Adrenal gland (tissue), 12 donors: ENCODE measurements around the gene STRADA. TPM values are rescaled to one million over a fixed set of nuclear protein-coding genes. Genes with fewer than 3 reads are reported as not detected.
A peak's percentile ranks its signal among the peaks of the same experiment; 100 is the strongest.

Source experiments
- DNase-seq, 7 donors: peaks; one replicate each; pipeline ENCODE4 v3.0.0-alpha.2; 2019 to 2020
- H3K27ac ChIP-seq, 5 donors: fragments of 200-600 bp; sonication (generic) in 4 of 5; 1 replicate in 3 of 5; 2 replicates in 2 of 5; pipeline versions ENCODE4 v1.5.1 to v1.8.0; 2016 to 2020; ENCODE audit warnings: mild to moderate bottlenecking in 1 of 5
- H3K27me3 ChIP-seq: fragments of 200-600 bp; 2 replicates; pipeline ENCODE4 v1.8.0; 2021
- H3K36me3 ChIP-seq, 2 donors: fragments of 200-600 bp; replicated peaks in 1 of 2; 1 replicate in 1 of 2; 2 replicates in 1 of 2; pipeline versions ENCODE4 v1.5.1 to v1.8.0; 2018 to 2022
- H3K4me1 ChIP-seq, 2 donors: fragments of 200-600 bp; replicated peaks in 1 of 2; 1 replicate in 1 of 2; 2 replicates in 1 of 2; pipeline versions ENCODE4 v1.5.1 to v1.8.0; 2018 to 2021
- H3K4me3 ChIP-seq, 4 donors: fragments of 200-600 bp; sonication (generic) in 3 of 4; one replicate each; pipeline ENCODE4 v1.5.1; 2016 to 2018
- H3K9me3 ChIP-seq, 3 donors: fragments of 200-600 bp; sonication (generic) in 1 of 3; replicated peaks in 1 of 3; 1 replicate in 2 of 3; 2 replicates in 1 of 3; pipeline versions ENCODE4 v1.5.1 to v1.8.0; 2016 to 2021
- POLR2A ChIP-seq, 2 donors: fragments of 450-650 bp; IDR thresholded peaks; one replicate each; pipeline ENCODE4 v1.6.1; 2017; ENCODE audit warnings: antibody characterized with exemption in 2 of 2, mild to moderate bottlenecking in 2 of 2, moderate library complexity in 1 of 2
- WGBS, 4 donors: extraction: QIAGEN DNeasy Blood & Tissue Kit in 2 of 4; methylation state at CpG; one replicate each; pipeline versions ENCODE4 v1.1.5 to v1.1.7; 2013 to 2017; 5-methylcytosine and 5-hydroxymethylcytosine counted together
- intact Hi-C, 2 donors: fragments of 100-400 bp; cut with DNase I; formaldehyde crosslinking; loops; one replicate each; pipeline versions ENCODE4 v1.14.1 to v1.15.0; 2022 to 2023
- polyA plus RNA-seq, 3 donors: library from polyadenylated mRNA; stranded (reverse); fragments of 200-250 nt in 2 of 3; fragments of 350-450 nt in 1 of 3; fragmentation: Illumina TruSeq in 1 of 3; extraction: RNeasy Lipid Tissue Mini Kit (QIAGEN cat#74804) in 1 of 3; gene quantifications; one replicate each; pipeline ENCODE4 v1.2.3, GENCODE V29; 2013 to 2014
- total RNA-seq, 9 donors: library from RNA; depleted of rRNA in 4 of 9; stranded (reverse); fragments of >200 nt in 4 of 9; fragments of 120-200 nt in 1 of 9; fragmentation: NEBNext Ultra II Directional in 1 of 9; extraction: Animal tissue kit (Norgen Biotek cat#: 25700) in 1 of 9; gene quantifications; one replicate each; pipeline versions ENCODE4 v1.1.0 to v1.2.4, GENCODE V29; 2013 to 2023
- TF ChIP-seq, protein P1 (sequence below), 6 experiments: fragments of 450-650 bp in 4 of 6; fragments of 200-600 bp in 2 of 6; sonication (generic) in 1 of 6; IDR thresholded peaks; 1 replicate in 5 of 6; 2 replicates in 1 of 6; pipeline versions ENCODE4 v1.5.1 to v1.8.0; 2016 to 2021; ENCODE audit warnings: antibody characterized with exemption in 6 of 6, mild to moderate bottlenecking in 2 of 6, moderate library complexity in 1 of 6
- donor health status: healthy with polysubstance abuse.
- donor health status: Bipolar disorder and iron deficiency.
- donor health status: DM: yes; HTN: yes; CAD: no.
- donor health status: DM: no; HTN: no; CAD: no.
- donor health status: DM: no; HTN: no; CAD: no.
- donor health status: DM: yes; HTN: yes; CAD: no.

STRADA gene
- total and polyA plus RNA-seq, 12 donors: 16.7 to 91.1 (median 37.5) TPM

DNA sequence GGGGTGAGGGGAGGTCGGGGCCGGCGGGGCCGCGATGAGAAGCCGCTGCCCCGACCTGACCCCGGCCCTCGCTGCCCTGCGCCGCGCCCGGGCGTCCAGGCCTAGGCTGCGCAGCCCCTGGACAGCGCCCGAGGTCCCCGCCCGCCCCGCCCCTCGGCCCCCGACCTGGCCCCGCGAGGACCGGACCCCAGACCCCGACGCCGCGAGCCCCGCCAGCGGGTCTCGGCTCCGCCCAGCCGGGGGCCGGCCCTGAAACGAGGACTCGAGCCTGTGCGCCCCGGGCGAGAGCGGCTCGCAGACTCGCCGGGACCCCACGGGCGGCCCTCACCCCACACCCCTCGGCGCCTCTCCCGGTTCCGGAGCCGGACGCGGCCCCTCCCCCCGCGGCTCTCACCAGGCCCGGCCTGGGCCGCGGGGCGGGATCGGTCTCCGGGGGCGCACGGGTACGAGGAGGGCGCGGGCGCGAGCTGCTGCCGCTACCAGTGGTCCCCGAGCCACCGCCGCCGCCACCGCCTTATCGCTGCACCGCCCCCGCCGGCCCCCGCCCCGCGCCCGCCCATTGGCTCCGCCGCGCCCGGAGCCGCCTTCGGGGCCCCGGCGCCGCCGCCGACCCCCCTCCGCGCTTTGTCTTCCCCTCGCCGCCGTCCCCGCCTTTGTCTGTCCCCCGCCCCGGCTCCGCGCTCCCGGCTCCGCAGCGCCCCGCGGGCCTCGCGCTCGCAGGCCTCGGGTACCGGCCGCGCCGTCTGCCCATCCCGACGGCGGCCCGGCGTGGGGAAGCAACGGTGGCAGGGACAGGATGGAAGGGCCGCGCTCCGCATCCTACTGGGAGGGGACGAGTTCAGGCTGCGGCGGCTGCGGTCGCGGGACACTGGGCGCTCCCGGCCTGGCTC lies 41.7 kb downstream of the STRADA start, which contains the start of gene LIMD2:
TSS of gene LIMD2 (minus strand) at position 488 of the 890 bp plus-strand sequence. CDS start 827 bp downstream, outside the sequence.
- H3K9me3 ChIP-seq: no peaks in the 10 kb centered on the region
- peaks cover 10 to 15% of the 10 kb centered on the region in 2 donors for H3K4me1 ChIP-seq
- no peaks in the 10 kb centered on the region for H3K27me3 ChIP-seq
- peak within 1 kb of the TSS in 4 of 5 donors; percentile 47 to 84 (median 64) for H3K27ac ChIP-seq
- H3K4me3 ChIP-seq: peak within 1 kb of the TSS in 2 of 4 donors; percentile 28 to 91
- intact Hi-C loops: loop anchor here (5.0 to 10.0 kb wide), 2 partner anchors 75 to 78 kb away; partner anchors contain the start of gene MAP3K3 (in 2 of the 2)
- WGBS, 4 donors: 1% methylated on average over 68 to 132 of the region's 133 CpGs; no CpG with 5 or more reads in 2 of the 4 donors
- TF ChIP-seq, protein P1, sequence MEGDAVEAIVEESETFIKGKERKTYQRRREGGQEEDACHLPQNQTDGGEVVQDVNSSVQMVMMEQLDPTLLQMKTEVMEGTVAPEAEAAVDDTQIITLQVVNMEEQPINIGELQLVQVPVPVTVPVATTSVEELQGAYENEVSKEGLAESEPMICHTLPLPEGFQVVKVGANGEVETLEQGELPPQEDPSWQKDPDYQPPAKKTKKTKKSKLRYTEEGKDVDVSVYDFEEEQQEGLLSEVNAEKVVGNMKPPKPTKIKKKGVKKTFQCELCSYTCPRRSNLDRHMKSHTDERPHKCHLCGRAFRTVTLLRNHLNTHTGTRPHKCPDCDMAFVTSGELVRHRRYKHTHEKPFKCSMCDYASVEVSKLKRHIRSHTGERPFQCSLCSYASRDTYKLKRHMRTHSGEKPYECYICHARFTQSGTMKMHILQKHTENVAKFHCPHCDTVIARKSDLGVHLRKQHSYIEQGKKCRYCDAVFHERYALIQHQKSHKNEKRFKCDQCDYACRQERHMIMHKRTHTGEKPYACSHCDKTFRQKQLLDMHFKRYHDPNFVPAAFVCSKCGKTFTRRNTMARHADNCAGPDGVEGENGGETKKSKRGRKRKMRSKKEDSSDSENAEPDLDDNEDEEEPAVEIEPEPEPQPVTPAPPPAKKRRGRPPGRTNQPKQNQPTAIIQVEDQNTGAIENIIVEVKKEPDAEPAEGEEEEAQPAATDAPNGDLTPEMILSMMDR (IDR thresholded peaks at IDR 0.05): no peak
- TF ChIP-seq POLR2A (IDR thresholded peaks at IDR 0.05): no peak
- peaks cover 0 to 20% of the 10 kb centered on the region in 2 donors for H3K36me3 ChIP-seq
- peak; percentile 39 to 72 (median 59) for DNase-seq

DNA sequence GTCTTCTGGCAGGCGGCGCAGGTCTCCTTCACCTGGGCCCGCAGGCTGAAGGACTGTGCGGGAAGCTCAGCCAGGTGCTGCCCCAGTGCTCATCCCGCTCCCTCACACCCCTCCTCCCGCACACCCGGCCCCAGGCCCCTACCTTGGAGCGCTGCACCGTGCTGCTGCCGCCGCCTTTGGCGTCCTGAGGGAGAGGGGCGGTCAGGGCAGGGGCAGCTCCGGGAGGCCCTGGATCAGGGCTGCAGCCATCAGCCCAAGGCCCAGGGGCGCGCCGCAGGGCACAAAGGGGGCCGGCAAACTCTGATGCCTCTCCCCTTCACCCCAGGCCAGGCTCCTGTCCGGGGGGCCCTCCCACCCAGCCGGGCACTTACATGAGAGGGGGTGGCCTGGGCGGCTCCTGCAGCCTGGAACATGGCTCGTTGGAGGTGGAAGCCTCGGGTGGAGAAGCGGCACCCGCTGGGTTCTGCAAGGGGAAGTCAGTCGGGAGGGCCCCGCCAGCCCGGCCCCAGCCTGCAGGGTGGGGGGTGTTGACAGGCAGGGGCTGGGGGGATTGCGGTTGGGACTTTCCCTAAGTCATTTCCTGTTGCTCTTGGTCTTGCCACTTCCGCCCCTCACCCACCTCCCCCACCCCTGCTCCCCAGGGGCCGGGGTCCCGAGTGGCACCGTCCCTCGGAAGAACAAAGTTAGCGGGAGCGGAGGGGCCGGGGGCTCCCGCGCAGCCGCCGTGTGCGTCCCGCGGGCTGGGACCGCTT lies 42.5 kb downstream of the STRADA start:
- Histone ChIP-seq H3K27me3 (no peaks in the 10 kb centered on the region), H3K36me3 (peaks cover 0 to 21% of the 10 kb centered on the region in 2 donors), H3K9me3 (no peaks in the 10 kb centered on the region), H3K4me1 (peaks cover 10 to 15% of the 10 kb centered on the region in 2 donors), H3K27ac (peak overlapping the region in 3 of 5 donors; percentile 47 to 84 (median 67)), H3K4me3 (peak overlapping the region in 2 of 4 donors; percentile 28 to 91)
- WGBS, 4 donors: 24 to 78% (median 32%) methylated on average over 7 to 45 of the region's 45 CpGs
- intact Hi-C loops: loop anchor here (5.0 to 10.0 kb wide), 2 partner anchors 74 to 77 kb away; partner anchors contain the start of gene MAP3K3 (in 2 of the 2)
- TF ChIP-seq, protein P1 (IDR thresholded peaks at IDR 0.05): no peak
- no peak for TF ChIP-seq POLR2A (IDR thresholded peaks at IDR 0.05)
- peak; percentile 31 to 71 (median 48) for DNase-seq

DNA sequence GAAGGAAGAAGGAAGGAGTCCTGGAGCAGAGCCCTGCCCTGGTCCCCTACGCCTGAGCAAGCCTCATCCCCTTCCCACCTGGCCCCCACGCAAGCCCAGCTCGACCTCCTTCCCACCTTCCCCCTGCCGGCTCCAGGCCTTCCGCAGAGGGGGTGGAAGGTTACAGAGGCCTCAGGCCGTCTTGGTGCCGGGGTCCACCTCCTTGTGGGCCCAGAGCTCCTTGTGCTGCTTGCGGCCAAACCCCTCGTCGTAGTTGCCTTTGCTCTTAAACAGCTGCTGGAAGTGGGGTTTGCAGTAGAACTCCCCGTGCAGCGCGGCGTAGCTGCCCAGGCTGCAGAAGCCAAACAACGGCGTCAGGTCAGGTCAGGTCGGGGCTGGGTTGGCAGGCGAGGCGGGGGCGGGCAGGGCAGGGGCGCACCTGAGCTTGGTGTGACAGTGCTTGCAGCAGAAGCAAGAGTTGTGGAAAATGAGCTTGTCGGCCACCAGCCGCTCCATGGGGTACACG lies 43.2 kb downstream of the STRADA start:
- WGBS, 4 donors: 41 to 72% (median 66%) methylated on average over 15 to 24 of the region's 24 CpGs
- H3K27me3 ChIP-seq: no peaks in the 10 kb centered on the region
- TF ChIP-seq, protein P1 (IDR thresholded peaks at IDR 0.05): no peak
- TF ChIP-seq POLR2A (IDR thresholded peaks at IDR 0.05): no peak
- peak overlapping the region in 2 of 5 donors; percentile 67 to 84 for H3K27ac ChIP-seq
- peaks cover 0 to 21% of the 10 kb centered on the region in 2 donors for H3K36me3 ChIP-seq
- intact Hi-C loops: loop anchor here (5.0 to 10.0 kb wide), 2 partner anchors 74 to 76 kb away; partner anchors contain the start of gene MAP3K3 (in 2 of the 2)
- DNase-seq: no peak
- H3K4me3 ChIP-seq: peak overlapping the region in 1 of 4 donors; percentile 91
- H3K9me3 ChIP-seq: no peaks in the 10 kb centered on the region
- peaks cover 10 to 15% of the 10 kb centered on the region in 2 donors for H3K4me1 ChIP-seq
